Measurements from ENCODE around the gene FYB2.

FYB2 gene

GRCh38 chr1:56843544-56843943, 24.3 kb upstream of the FYB2 start:
- WGBS (ENCODE audit: extremely low coverage, insufficient coverage, insufficient read length), result no CpG with 5 or more reads among the region's 3 CpGs

DNA sequence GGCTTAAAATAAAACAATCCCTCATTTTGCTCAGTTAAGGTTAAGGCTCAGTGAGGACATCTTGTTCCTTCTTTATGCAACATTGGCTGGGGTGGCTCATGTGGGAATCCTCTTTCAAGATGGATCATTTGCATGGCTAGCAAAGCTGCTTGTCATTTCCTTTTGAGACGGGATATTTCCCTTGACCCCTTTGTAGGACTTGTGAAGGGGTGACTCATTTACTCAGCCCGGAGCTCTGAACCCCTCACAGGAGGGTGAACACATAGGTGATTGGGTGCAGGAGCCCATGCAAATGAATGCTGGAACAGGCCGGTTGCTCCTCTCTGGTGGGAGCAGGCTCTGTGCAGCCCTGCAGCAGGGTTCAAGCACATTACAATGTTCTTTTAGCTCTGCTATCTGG, 19.6 kb upstream of the FYB2 start:
- no peak overlapping the region for H4K8ac ChIP-seq (ENCODE audit: low read depth, low read length)
- H3K36me3 ChIP-seq (ENCODE audit: control insufficient read depth in 1 of 2, insufficient read depth in 2 of 2, low read length in 2 of 2), result no peaks in the 10 kb centered on the region
- no peak overlapping the region for H3K18ac ChIP-seq (ENCODE audit: low read length)
- H3K23ac ChIP-seq (ENCODE audit: low read length), result no peak overlapping the region
- no peak overlapping the region for H3K27ac ChIP-seq (ENCODE audit: low read depth, low read length)
- no peaks in the 10 kb centered on the region for H3K27me3 ChIP-seq (ENCODE audit: insufficient read depth, low read length)
- H2BK120ac ChIP-seq (ENCODE audit: insufficient read depth, low read length, poor library complexity), result no peak overlapping the region
- H2BK12ac ChIP-seq (ENCODE audit: low read length), result no peak overlapping the region
- H4K12ac ChIP-seq (ENCODE audit: low read depth, low read length), result no peak overlapping the region
- H3K4me1 ChIP-seq (ENCODE audit: control insufficient read depth in 1 of 2, insufficient read depth in 2 of 2, low read length in 2 of 2), result peaks cover 0 to 4% of the 10 kb centered on the region in 2 experiments
- H3K4ac ChIP-seq (ENCODE audit: low read depth, low read length), result no peak overlapping the region
- H3K79me2 ChIP-seq (ENCODE audit: control insufficient read depth, insufficient read depth, low read length, poor library complexity), result no peaks in the 10 kb centered on the region
- H3K14ac ChIP-seq (ENCODE audit: low read length), result no peak overlapping the region
- no peak overlapping the region for H3K4me2 ChIP-seq (ENCODE audit: low read length)
- no peak overlapping the region for H3K4me3 ChIP-seq (ENCODE audit: low read depth, low read length)
- no peaks in the 10 kb centered on the region for H3K9me3 ChIP-seq (ENCODE audit: insufficient read depth, low read depth, low read length)
- H2BK5ac ChIP-seq (ENCODE audit: low read depth, low read length, poor library complexity), result no peak overlapping the region
- no peak overlapping the region for H2AFZ ChIP-seq (ENCODE audit: insufficient read depth, low read length, poor library complexity)
- no peak overlapping the region for H2AK5ac ChIP-seq (ENCODE audit: low read length)
- no peak for DNase-seq
- WGBS (ENCODE audit: extremely low coverage, insufficient coverage, insufficient read length), result no CpG with 5 or more reads among the region's 3 CpGs
- H3K9ac ChIP-seq (ENCODE audit: low read length), result no peak overlapping the region
- H4K91ac ChIP-seq (ENCODE audit: low read depth, low read length), result no peak overlapping the region
- H3K79me1 ChIP-seq (ENCODE audit: low read length), result no peaks in the 10 kb centered on the region

More at GRCh38 chr1:56843544-56843943, 24.3 kb upstream of the FYB2 start:
- H2BK5ac ChIP-seq (ENCODE audit: low read depth, low read length, poor library complexity), result no peak overlapping the region
- DNase-seq, result no peak
- no peaks in the 10 kb centered on the region for H3K36me3 ChIP-seq (ENCODE audit: control insufficient read depth in 1 of 2, insufficient read depth in 2 of 2, low read length in 2 of 2)
- peaks cover 3% of the 10 kb centered on the region for H3K9me3 ChIP-seq (ENCODE audit: insufficient read depth, low read depth, low read length)
- no peak overlapping the region for H2BK120ac ChIP-seq (ENCODE audit: insufficient read depth, low read length, poor library complexity)
- no peak overlapping the region for H3K4me2 ChIP-seq (ENCODE audit: low read length)
- no peak overlapping the region for H4K91ac ChIP-seq (ENCODE audit: low read depth, low read length)
- no peaks in the 10 kb centered on the region for H3K4me1 ChIP-seq (ENCODE audit: control insufficient read depth in 1 of 2, insufficient read depth in 2 of 2, low read length in 2 of 2)
- H3K27me3 ChIP-seq (ENCODE audit: insufficient read depth, low read length), result no peaks in the 10 kb centered on the region
- H3K18ac ChIP-seq (ENCODE audit: low read length), result no peak overlapping the region
- no peak overlapping the region for H3K9ac ChIP-seq (ENCODE audit: low read length)
- no peak overlapping the region for H3K27ac ChIP-seq (ENCODE audit: low read depth, low read length)
- H2AK5ac ChIP-seq (ENCODE audit: low read length), result no peak overlapping the region
- no peak overlapping the region for H3K23ac ChIP-seq (ENCODE audit: low read length)
- no peak overlapping the region for H3K14ac ChIP-seq (ENCODE audit: low read length)
- no peak overlapping the region for H3K4ac ChIP-seq (ENCODE audit: low read depth, low read length)
- no peak overlapping the region for H3K4me3 ChIP-seq (ENCODE audit: low read depth, low read length)
- H3K79me1 ChIP-seq (ENCODE audit: low read length), result no peaks in the 10 kb centered on the region
- H3K79me2 ChIP-seq (ENCODE audit: control insufficient read depth, insufficient read depth, low read length, poor library complexity), result no peaks in the 10 kb centered on the region
- H4K12ac ChIP-seq (ENCODE audit: low read depth, low read length), result no peak overlapping the region
- H2BK12ac ChIP-seq (ENCODE audit: low read length), result no peak overlapping the region
- no peak overlapping the region for H4K8ac ChIP-seq (ENCODE audit: low read depth, low read length)
- no peak overlapping the region for H2AFZ ChIP-seq (ENCODE audit: insufficient read depth, low read length, poor library complexity)

DNA sequence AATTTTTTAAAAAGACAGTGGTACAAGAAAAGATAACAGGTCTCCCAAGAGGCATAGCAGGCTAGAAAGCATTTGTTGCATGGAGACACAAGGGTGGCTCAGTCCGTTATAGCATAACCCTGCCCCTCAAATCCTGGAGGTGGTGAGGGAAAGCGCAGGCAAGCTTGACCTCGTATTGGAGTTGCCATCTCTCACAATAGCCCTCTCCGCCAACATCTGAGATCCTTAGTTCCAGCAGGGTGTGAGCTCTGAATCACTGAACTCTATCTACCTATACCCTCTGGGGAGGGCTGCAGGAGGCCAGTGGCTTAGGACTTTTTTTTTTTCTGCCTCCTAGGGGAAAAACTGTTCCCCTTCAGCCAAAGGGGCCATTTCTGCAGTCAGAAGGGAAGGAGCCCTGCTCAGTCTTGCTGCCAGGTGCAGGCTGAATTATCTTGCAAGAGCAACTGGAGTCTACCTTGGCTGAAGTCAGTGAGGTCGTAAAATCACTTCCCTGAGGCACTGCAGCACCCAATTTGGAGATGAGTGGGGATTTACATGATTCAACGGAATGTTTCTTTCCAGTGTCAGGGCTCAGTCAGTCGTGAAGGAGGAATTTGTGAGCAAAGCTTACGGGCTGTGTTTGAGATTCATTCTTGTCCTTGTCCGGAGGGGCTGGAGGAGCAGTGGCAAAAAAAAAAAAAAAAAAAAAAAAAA, 18.2 kb upstream of the FYB2 start:
- no peaks in the 10 kb centered on the region for H3K27me3 ChIP-seq (ENCODE audit: insufficient read depth, low read length)
- H2BK5ac ChIP-seq (ENCODE audit: low read depth, low read length, poor library complexity), result no peak overlapping the region
- no peak overlapping the region for H4K12ac ChIP-seq (ENCODE audit: low read depth, low read length)
- peaks cover 0 to 4% of the 10 kb centered on the region in 2 experiments for H3K4me1 ChIP-seq (ENCODE audit: control insufficient read depth in 1 of 2, insufficient read depth in 2 of 2, low read length in 2 of 2)
- no peaks in the 10 kb centered on the region for H3K79me1 ChIP-seq (ENCODE audit: low read length)
- no peak overlapping the region for H3K4me2 ChIP-seq (ENCODE audit: low read length)
- no peak overlapping the region for H3K9ac ChIP-seq (ENCODE audit: low read length)
- H4K91ac ChIP-seq (ENCODE audit: low read depth, low read length), result no peak overlapping the region
- DNase-seq, result no peak
- no peak overlapping the region for H3K4me3 ChIP-seq (ENCODE audit: low read depth, low read length)
- no peak overlapping the region for H4K8ac ChIP-seq (ENCODE audit: low read depth, low read length)
- no peaks in the 10 kb centered on the region for H3K79me2 ChIP-seq (ENCODE audit: control insufficient read depth, insufficient read depth, low read length, poor library complexity)
- no CpG with 5 or more reads among the region's 9 CpGs for WGBS (ENCODE audit: extremely low coverage, insufficient coverage, insufficient read length)
- no peak overlapping the region for H2BK12ac ChIP-seq (ENCODE audit: low read length)
- no peak overlapping the region for H3K23ac ChIP-seq (ENCODE audit: low read length)
- H3K18ac ChIP-seq (ENCODE audit: low read length), result no peak overlapping the region
- H3K27ac ChIP-seq (ENCODE audit: low read depth, low read length), result no peak overlapping the region
- H2AK5ac ChIP-seq (ENCODE audit: low read length), result no peak overlapping the region
- H3K4ac ChIP-seq (ENCODE audit: low read depth, low read length), result no peak overlapping the region
- no peaks in the 10 kb centered on the region for H3K9me3 ChIP-seq (ENCODE audit: insufficient read depth, low read depth, low read length)
- no peak overlapping the region for H2BK120ac ChIP-seq (ENCODE audit: insufficient read depth, low read length, poor library complexity)
- no peak overlapping the region for H3K14ac ChIP-seq (ENCODE audit: low read length)
- H3K36me3 ChIP-seq (ENCODE audit: control insufficient read depth in 1 of 2, insufficient read depth in 2 of 2, low read length in 2 of 2), result no peaks in the 10 kb centered on the region
- no peak overlapping the region for H2AFZ ChIP-seq (ENCODE audit: insufficient read depth, low read length, poor library complexity)

GRCh38 chr1:56836359-56836758, 17.2 kb upstream of the FYB2 start:
- DNase-seq, result no peak
- Histone ChIP-seq H2BK12ac (ENCODE audit: low read length) (no peak overlapping the region), H4K12ac (ENCODE audit: low read depth, low read length) (no peak overlapping the region), H3K27me3 (ENCODE audit: insufficient read depth, low read length) (no peaks in the 10 kb centered on the region), H3K79me1 (ENCODE audit: low read length) (no peaks in the 10 kb centered on the region), H3K4me2 (ENCODE audit: low read length) (no peak overlapping the region), H2BK5ac (ENCODE audit: low read depth, low read length, poor library complexity) (no peak overlapping the region), H3K27ac (ENCODE audit: low read depth, low read length) (no peak overlapping the region), H3K4ac (ENCODE audit: low read depth, low read length) (no peak overlapping the region), H2BK120ac (ENCODE audit: insufficient read depth, low read length, poor library complexity) (no peak overlapping the region), H3K4me3 (ENCODE audit: low read depth, low read length) (no peak overlapping the region), H3K23ac (ENCODE audit: low read length) (no peak overlapping the region), H3K79me2 (ENCODE audit: control insufficient read depth, insufficient read depth, low read length, poor library complexity) (no peaks in the 10 kb centered on the region), H3K14ac (ENCODE audit: low read length) (no peak overlapping the region), H4K91ac (ENCODE audit: low read depth, low read length) (no peak overlapping the region), H3K4me1 (ENCODE audit: control insufficient read depth in 1 of 2, insufficient read depth in 2 of 2, low read length in 2 of 2) (peaks cover 0 to 6% of the 10 kb centered on the region in 2 experiments), H2AK5ac (ENCODE audit: low read length) (no peak overlapping the region), H3K9ac (ENCODE audit: low read length) (no peak overlapping the region), H4K8ac (ENCODE audit: low read depth, low read length) (no peak overlapping the region), H3K9me3 (ENCODE audit: insufficient read depth, low read depth, low read length) (no peaks in the 10 kb centered on the region), H3K36me3 (ENCODE audit: control insufficient read depth in 1 of 2, insufficient read depth in 2 of 2, low read length in 2 of 2) (no peaks in the 10 kb centered on the region), H3K18ac (ENCODE audit: low read length) (no peak overlapping the region), H2AFZ (ENCODE audit: insufficient read depth, low read length, poor library complexity) (no peak overlapping the region)
- WGBS (ENCODE audit: extremely low coverage, insufficient coverage, insufficient read length), result no CpG with 5 or more reads among the region's 4 CpGs

Data from trophoblast cell (in vitro differentiated cells and primary cell).